ENCODE results near the gene ATXN7L2.

Gene ATXN7L2

DNA sequence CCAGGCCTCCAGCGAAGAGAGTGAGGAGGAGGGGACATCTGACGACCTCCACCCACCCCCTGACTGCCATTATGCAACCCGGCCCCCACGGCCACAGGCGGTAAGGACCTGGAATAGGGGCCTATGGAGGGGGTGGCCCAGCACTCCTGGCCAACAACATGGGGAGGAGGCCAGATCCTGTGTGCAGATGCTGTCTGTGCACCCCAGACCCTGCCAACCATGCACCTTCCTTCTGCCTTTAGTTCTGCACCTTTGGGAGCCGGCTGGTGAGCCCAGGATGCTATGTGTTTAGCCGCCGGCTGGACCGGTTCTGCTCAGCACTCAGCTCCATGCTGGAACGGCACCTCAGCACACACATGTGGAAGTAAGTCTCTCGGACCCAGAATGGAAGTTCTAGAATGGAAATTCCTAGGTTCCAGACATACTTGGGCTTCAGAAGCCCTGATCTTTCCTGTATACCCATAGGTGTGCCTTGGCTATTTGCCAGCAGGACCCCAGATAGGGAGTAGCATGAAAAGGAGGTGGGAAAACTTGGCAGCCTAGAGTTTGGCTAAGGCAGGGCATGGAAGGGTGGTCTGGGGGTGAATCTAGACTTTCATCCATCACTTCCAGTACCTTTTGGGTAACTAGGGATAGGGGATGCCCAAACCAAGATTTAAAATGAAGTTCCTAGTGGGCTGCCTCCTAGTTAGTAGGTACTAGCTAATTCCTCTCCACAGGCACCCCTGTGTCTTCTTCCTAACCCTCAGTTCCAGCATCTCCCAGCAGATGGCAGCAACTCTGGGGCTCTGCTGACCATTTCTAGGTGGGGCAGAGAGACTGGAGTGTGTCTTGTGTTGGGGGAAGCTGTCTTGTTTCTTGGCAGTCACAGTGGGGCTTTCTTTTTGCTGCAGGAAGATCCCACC lies 6.6 kb downstream of the ATXN7L2 start:
- in situ Hi-C loops (cut with MboI; ENCODE audit: low sequenced_read_pairs, unreplicated experiment): no loop called here

DNA sequence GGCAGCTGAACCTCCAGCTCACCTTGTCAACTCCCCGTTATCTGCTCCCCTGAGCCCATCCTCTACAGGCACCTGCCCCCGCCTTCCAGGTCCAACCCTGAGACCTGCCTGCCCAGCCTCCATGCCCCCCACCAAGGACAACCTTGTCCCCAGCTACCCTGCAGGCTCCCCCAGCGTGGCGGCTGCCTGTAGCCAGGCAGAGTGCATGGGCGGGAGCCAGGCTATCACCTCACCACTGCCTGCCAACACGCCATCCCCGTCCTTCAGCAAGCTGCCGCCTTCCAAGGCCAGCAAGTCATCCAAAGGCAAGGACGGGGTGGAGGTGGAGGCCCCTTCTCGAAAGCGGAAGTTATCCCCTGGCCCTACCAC lies 7.2 kb downstream of the ATXN7L2 start:
- TF ChIP-seq, protein P1, sequence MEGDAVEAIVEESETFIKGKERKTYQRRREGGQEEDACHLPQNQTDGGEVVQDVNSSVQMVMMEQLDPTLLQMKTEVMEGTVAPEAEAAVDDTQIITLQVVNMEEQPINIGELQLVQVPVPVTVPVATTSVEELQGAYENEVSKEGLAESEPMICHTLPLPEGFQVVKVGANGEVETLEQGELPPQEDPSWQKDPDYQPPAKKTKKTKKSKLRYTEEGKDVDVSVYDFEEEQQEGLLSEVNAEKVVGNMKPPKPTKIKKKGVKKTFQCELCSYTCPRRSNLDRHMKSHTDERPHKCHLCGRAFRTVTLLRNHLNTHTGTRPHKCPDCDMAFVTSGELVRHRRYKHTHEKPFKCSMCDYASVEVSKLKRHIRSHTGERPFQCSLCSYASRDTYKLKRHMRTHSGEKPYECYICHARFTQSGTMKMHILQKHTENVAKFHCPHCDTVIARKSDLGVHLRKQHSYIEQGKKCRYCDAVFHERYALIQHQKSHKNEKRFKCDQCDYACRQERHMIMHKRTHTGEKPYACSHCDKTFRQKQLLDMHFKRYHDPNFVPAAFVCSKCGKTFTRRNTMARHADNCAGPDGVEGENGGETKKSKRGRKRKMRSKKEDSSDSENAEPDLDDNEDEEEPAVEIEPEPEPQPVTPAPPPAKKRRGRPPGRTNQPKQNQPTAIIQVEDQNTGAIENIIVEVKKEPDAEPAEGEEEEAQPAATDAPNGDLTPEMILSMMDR (IDR thresholded peaks at IDR 0.05; ENCODE audit: borderline replicate concordance, control extremely low read depth, extremely low read depth, insufficient read depth, missing control alignments): no peak
- DNase-seq (ENCODE audit: low spot score): no peak
- in situ Hi-C loops (cut with MboI; ENCODE audit: low sequenced_read_pairs, unreplicated experiment): no loop called here

More for the DNA sequence above, 6.6 kb downstream of the ATXN7L2 start:
- DNase-seq (ENCODE audit: low spot score): peak; percentile 80
- TF ChIP-seq, protein P1 (IDR thresholded peaks at IDR 0.05; ENCODE audit: borderline replicate concordance, control extremely low read depth, extremely low read depth, insufficient read depth, missing control alignments): peak; percentile 74

DNA sequence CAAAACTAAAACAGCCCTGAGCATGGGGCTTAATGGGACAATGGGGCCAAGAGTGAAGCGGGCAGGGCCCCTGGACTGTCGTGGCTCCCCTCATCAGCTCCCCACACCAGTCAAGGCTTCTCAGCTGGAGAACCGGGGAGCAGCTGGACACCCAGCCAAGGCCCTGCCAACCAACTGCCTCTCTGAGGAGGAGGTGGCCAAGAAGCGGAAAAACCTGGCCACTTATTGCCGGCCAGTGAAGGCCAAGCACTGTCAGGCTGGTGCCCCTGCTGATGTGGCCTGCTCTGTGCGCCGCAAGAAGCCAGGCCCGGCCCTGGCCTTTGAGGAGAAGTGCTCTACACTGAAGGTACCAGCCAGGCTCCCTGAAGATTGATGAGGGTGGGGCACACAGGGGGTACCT lies 7.7 kb downstream of the ATXN7L2 start:
- in situ Hi-C loops (cut with MboI; ENCODE audit: low sequenced_read_pairs, unreplicated experiment): no loop called here
- no peak for DNase-seq (ENCODE audit: low spot score)
- TF ChIP-seq, protein P1 (IDR thresholded peaks at IDR 0.05; ENCODE audit: borderline replicate concordance, control extremely low read depth, extremely low read depth, insufficient read depth, missing control alignments): no peak

DNA sequence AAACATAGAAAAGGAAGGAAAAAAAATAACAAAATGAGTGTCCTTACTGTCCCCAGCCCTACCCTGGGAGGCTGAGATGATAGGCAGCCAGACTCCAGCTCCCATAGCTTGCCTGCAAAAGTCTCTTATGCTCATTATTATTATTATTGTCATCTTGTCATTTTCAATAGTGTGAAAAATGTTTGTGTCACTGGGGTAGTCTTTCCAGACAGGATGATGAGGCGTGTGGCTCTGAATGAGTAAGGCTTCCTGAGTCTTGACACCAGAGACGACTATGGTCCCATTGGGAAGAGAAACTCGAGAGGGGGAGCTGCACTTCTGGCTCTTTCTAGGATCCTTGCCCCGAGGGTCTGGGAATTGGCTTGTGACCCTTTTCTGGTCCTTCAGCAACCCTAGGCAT lies 9.1 kb downstream of the ATXN7L2 start:
- in situ Hi-C loops (cut with MboI; ENCODE audit: low sequenced_read_pairs, unreplicated experiment): no loop called here
- TF ChIP-seq, protein P1 (IDR thresholded peaks at IDR 0.05; ENCODE audit: borderline replicate concordance, control extremely low read depth, extremely low read depth, insufficient read depth, missing control alignments): no peak

DNA sequence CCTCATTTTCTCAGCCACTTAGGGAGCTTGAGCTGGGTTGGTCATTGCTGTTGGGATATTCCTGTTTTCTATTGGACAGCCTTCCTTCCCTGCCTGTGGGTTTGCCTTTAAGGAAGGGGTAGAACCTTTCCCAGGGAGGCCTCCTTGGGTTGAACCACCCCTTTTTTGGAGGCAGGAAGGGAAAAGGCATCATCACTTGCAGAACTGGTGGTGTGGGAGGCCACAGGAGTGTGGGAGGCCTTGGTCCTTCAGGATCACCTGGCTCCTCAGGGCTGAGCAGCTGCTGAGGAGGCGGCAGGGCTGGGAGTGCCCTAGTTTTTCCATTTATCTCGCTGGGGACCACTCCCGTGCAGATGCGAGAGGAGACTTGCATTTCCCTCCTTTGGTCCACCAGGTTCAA lies 9.5 kb downstream of the ATXN7L2 start:
- in situ Hi-C loops (cut with MboI; ENCODE audit: low sequenced_read_pairs, unreplicated experiment): no loop called here
- no peak for DNase-seq (ENCODE audit: low spot score)
- TF ChIP-seq, protein P1 (IDR thresholded peaks at IDR 0.05; ENCODE audit: borderline replicate concordance, control extremely low read depth, extremely low read depth, insufficient read depth, missing control alignments): no peak

More for the DNA sequence above, 9.1 kb downstream of the ATXN7L2 start:
- DNase-seq (ENCODE audit: low spot score): no peak

- in situ Hi-C loops (cut with MboI; ENCODE audit: low sequenced_read_pairs, unreplicated experiment): no loop called here
- TF ChIP-seq, protein P1 (IDR thresholded peaks at IDR 0.05; ENCODE audit: borderline replicate concordance, control extremely low read depth, extremely low read depth, insufficient read depth, missing control alignments): peak; percentile 88
- DNase-seq (ENCODE audit: low spot score): peak; percentile 96
These were observed 10.3 kb downstream of the ATXN7L2 start, which contains the start of gene CYB561D1 for GRCh38 chr1:109493805-109494539. Gene CYB561D1 (plus strand): TSS chr1:109494094. CDS start chr1:109494140, 46 bp downstream.
